ENCODE data around the gene PDSS2.

GRCh38 chr6:107419733-107420132 is 39.6 kb downstream of the PDSS2 start:
- TF ChIP-seq CTCF (IDR thresholded peaks at IDR 0.05) (no peak), EZH2 (IDR thresholded peaks at IDR 0.05; ENCODE audit: borderline replicate concordance, insufficient read depth, low read depth, low read length, poor library complexity, severe bottlenecking) (no peak)

Measured in B cell (primary cell).